ENCODE results near the gene SELENOH. TPM values are rescaled to one million over a fixed set of nuclear protein-coding genes. Genes with fewer than 3 reads are reported as not detected.
A peak's percentile ranks its signal among the peaks of the same experiment; 100 is the strongest.

SELENOH gene
- total and polyA plus RNA-seq, 9 of the 15 experiments (the other 6 are each of a cell fraction or from before 2014, with no cell fraction given): 16.6 to 299 (median 118) TPM

GRCh38 chr11:57741132-57742086 lies at the start of gene SELENOH (continued):
- TF ChIP-seq RBM25 (IDR thresholded peaks at IDR 0.05; ENCODE audit: low read depth, low read length, severe bottlenecking) (no peak), ZNF75A (CRISPR knock-in tag; IDR thresholded peaks at IDR 0.05) (no peak), TRIM24 (IDR thresholded peaks at IDR 0.05) (peak in 1 of 2 experiments; percentile 99; a peak in 3 of 4 replicates), BRCA1 (IDR thresholded peaks at IDR 0.05) (no peak), BRCA1 (CRISPR knock-in tag; IDR thresholded peaks at IDR 0.05) (no peak), SAFB (IDR thresholded peaks at IDR 0.05; ENCODE audit: borderline replicate concordance, low read depth, low read length) (no peak), TAL1 (IDR thresholded peaks at IDR 0.05) (no peak), ARID1B (IDR thresholded peaks at IDR 0.05) (peak; percentile 60), RUNX1 (IDR thresholded peaks at IDR 0.05; ENCODE audit: low read depth) (0 out of 2 replicates have a peak, but pooled peaks have one; percentile 59), FOXK1 (CRISPR knock-in tag; IDR thresholded peaks at IDR 0.05; ENCODE audit: borderline replicate concordance) (peak; percentile 97), HIVEP1 (CRISPR knock-in tag; IDR thresholded peaks at IDR 0.05) (no peak), CBX8 (IDR thresholded peaks at IDR 0.05; ENCODE audit: borderline replicate concordance, extremely low read depth, low read depth, low read length, poor library complexity, severe bottlenecking) (no peak), ZBTB40 (IDR thresholded peaks at IDR 0.05) (peak; percentile 99), ZBTB40 (CRISPR knock-in tag; IDR thresholded peaks at IDR 0.05) (no peak; the same call in 1 of the 2 replicates)
- TF ChIP-seq, protein P1, sequence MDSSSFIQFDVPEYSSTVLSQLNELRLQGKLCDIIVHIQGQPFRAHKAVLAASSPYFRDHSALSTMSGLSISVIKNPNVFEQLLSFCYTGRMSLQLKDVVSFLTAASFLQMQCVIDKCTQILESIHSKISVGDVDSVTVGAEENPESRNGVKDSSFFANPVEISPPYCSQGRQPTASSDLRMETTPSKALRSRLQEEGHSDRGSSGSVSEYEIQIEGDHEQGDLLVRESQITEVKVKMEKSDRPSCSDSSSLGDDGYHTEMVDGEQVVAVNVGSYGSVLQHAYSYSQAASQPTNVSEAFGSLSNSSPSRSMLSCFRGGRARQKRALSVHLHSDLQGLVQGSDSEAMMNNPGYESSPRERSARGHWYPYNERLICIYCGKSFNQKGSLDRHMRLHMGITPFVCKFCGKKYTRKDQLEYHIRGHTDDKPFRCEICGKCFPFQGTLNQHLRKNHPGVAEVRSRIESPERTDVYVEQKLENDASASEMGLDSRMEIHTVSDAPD (CRISPR knock-in tag; IDR thresholded peaks at IDR 0.05): no peak

Measured in K562 (cell line).